Measurements from ENCODE around the gene POM121.
A peak's percentile ranks its signal among the peaks of the same experiment; 100 is the strongest.
"Not testable (repeated sequence)": the region's sequence is repeated elsewhere in the genome, so short reads cannot be mapped to it uniquely, and the experiment has no call there.

Gene POM121

GRCh38 chr7:72924733-72925545, at the start of gene POM121:
Gene POM121, plus strand, starts transcription at chr7:72925095. Its CDS starts 27 bp downstream, at chr7:72925122.
- H3K4me3 ChIP-seq (ENCODE audit: control insufficient read depth, low read depth, low read length) = peak within 1 kb of the TSS; percentile 93
- TF ChIP-seq CTCF (conservative IDR thresholded peaks at IDR 0.05; ENCODE audit: control insufficient read depth, insufficient read depth, low read depth, low read length) = no peak
- peak; percentile 84 for DNase-seq (ENCODE audit: low read depth)

GRCh38 chr7:72879079-72879736, 45.7 kb upstream of the POM121 start:
- peak; percentile 82 for DNase-seq (ENCODE audit: low read depth)
- H3K4me3 ChIP-seq (ENCODE audit: control insufficient read depth, low read depth, low read length) = peak overlapping the region; percentile 68

- H3K4me3 ChIP-seq (ENCODE audit: control insufficient read depth, low read depth, low read length) = peak overlapping the region; percentile 68
- DNase-seq (ENCODE audit: low read depth) = peak; percentile 77
Observed at GRCh38 chr7:72879737-72880215, 45.1 kb upstream of the POM121 start.

GRCh38 chr7:72891750-72892149, 33.1 kb upstream of the POM121 start:
- not testable (repeated sequence) for H3K4me3 ChIP-seq (ENCODE audit: control insufficient read depth, low read depth, low read length); DNase-seq (ENCODE audit: low read depth)

- not testable (repeated sequence) for DNase-seq (ENCODE audit: low read depth); H3K4me3 ChIP-seq (ENCODE audit: control insufficient read depth, low read depth, low read length)
Observed at GRCh38 chr7:72904740-72905139, 20.2 kb upstream of the POM121 start.

GRCh38 chr7:72908422-72908821, 16.5 kb upstream of the POM121 start:
- DNase-seq (ENCODE audit: low read depth); H3K4me3 ChIP-seq (ENCODE audit: control insufficient read depth, low read depth, low read length): not testable (repeated sequence)

GRCh38 chr7:72911395-72911794, 13.5 kb upstream of the POM121 start:
- not testable (repeated sequence) for H3K4me3 ChIP-seq (ENCODE audit: control insufficient read depth, low read depth, low read length); DNase-seq (ENCODE audit: low read depth)

- not testable (repeated sequence) for DNase-seq (ENCODE audit: low read depth); H3K4me3 ChIP-seq (ENCODE audit: control insufficient read depth, low read depth, low read length)
Observed at GRCh38 chr7:72913750-72914149, 11.1 kb upstream of the POM121 start.

- peak; percentile 80 for DNase-seq (ENCODE audit: low read depth)
- TF ChIP-seq CTCF (conservative IDR thresholded peaks at IDR 0.05; ENCODE audit: control insufficient read depth, insufficient read depth, low read depth, low read length) = peak; percentile 55
- not testable (repeated sequence) for H3K4me3 ChIP-seq (ENCODE audit: control insufficient read depth, low read depth, low read length)
Observed at GRCh38 chr7:72914756-72915525, 10.0 kb upstream of the POM121 start.

- no peak for DNase-seq (ENCODE audit: low read depth)
Observed at GRCh38 chr7:72919256-72919775, 5.6 kb upstream of the POM121 start.

More at GRCh38 chr7:72919256-72919775, 5.6 kb upstream of the POM121 start:
- H3K4me3 ChIP-seq (ENCODE audit: control insufficient read depth, low read depth, low read length) = no peak overlapping the region
- TF ChIP-seq CTCF (conservative IDR thresholded peaks at IDR 0.05; ENCODE audit: control insufficient read depth, insufficient read depth, low read depth, low read length) = no peak
